H9 (cell line): ENCODE results near the gene FZD10. TPM values are rescaled to one million over a fixed set of nuclear protein-coding genes. Genes with fewer than 3 reads are reported as not detected.

Experiments
- DNase-seq: peaks from one replicate; pipeline ENCODE4 v3.0.0-alpha.2; 2017
- H2AFZ ChIP-seq: one replicate; pipeline ENCODE4 v1.6.1; 2013; ENCODE audit warnings: mild to moderate bottlenecking, low read length, control low read depth, moderate library complexity
- H2AK5ac ChIP-seq: 2 replicates; pipeline ENCODE4 v1.6.1; 2013; ENCODE audit warnings: low read length, control low read depth, mixed read lengths; ENCODE audit not compliant: insufficient read length
- H2BK120ac ChIP-seq: one replicate; pipeline ENCODE4 v1.6.1; 2013; ENCODE audit warnings: low read depth, mild to moderate bottlenecking, low read length, control low read depth, inconsistent platforms; ENCODE audit not compliant: poor library complexity, severe bottlenecking
- H2BK12ac ChIP-seq: 2 replicates; pipeline ENCODE4 v1.6.1; 2013; ENCODE audit warnings: low read length, control low read depth, mixed read lengths, low read depth; ENCODE audit not compliant: insufficient read length
- H2BK15ac ChIP-seq: 2 replicates; pipeline ENCODE4 v1.6.1; 2013; ENCODE audit warnings: low read depth, low read length, control low read depth
- H2BK20ac ChIP-seq: one replicate; pipeline ENCODE4 v1.6.1; 2013; ENCODE audit warnings: low read depth, mild to moderate bottlenecking, low read length, control low read depth, inconsistent platforms; ENCODE audit not compliant: poor library complexity, severe bottlenecking
- H2BK5ac ChIP-seq: 2 replicates; pipeline ENCODE4 v1.6.1; 2013; ENCODE audit warnings: low read length, control low read depth, mixed read lengths; ENCODE audit not compliant: insufficient read length
- H3K14ac ChIP-seq: 2 replicates; pipeline ENCODE4 v1.6.1; 2013; ENCODE audit warnings: low read length, control low read depth; ENCODE audit not compliant: insufficient read depth
- H3K18ac ChIP-seq: 2 replicates; pipeline ENCODE4 v1.6.1; 2013; ENCODE audit warnings: low read depth, mild to moderate bottlenecking, mixed read lengths, low read length, control low read depth; ENCODE audit not compliant: insufficient read length
- H3K23ac ChIP-seq: 2 replicates; pipeline ENCODE4 v1.6.1; 2013; ENCODE audit warnings: low read length, control low read depth, mixed read lengths, low read depth; ENCODE audit not compliant: insufficient read length
- H3K23me2 ChIP-seq: 2 replicates; pipeline ENCODE4 v1.6.1; 2013; ENCODE audit warnings: low read depth, mild to moderate bottlenecking, mixed read lengths, low read length, control low read depth; ENCODE audit not compliant: insufficient read length, poor library complexity, severe bottlenecking
- H3K27ac ChIP-seq: 2 replicates; pipeline ENCODE4 v1.5.1; 2013; ENCODE audit warnings: low read length, control low read depth, mixed read lengths, low read depth; ENCODE audit not compliant: insufficient read length
- H3K27me3 ChIP-seq: 2 replicates; pipeline ENCODE4 v1.6.1; 2013; ENCODE audit warnings: low read length, control low read depth, inconsistent platforms; ENCODE audit not compliant: insufficient read depth
- H3K4ac ChIP-seq: 2 replicates; pipeline ENCODE4 v1.6.1; 2013; ENCODE audit warnings: low read depth, mild to moderate bottlenecking, control low read depth, inconsistent platforms, low read length, moderate library complexity
- H3K4me1 ChIP-seq: 2 replicates; pipeline ENCODE4 v1.6.1; 2013; ENCODE audit warnings: low read length, control low read depth, inconsistent platforms; ENCODE audit not compliant: insufficient read depth
- H3K4me2 ChIP-seq: 2 replicates; pipeline ENCODE4 v1.6.1; 2013; ENCODE audit warnings: low read length, control low read depth, mixed read lengths; ENCODE audit not compliant: insufficient read length, insufficient read depth
- H3K56ac ChIP-seq: 2 replicates; pipeline ENCODE4 v1.6.1; 2013; ENCODE audit warnings: low read depth, mild to moderate bottlenecking, mixed read lengths, low read length, control low read depth; ENCODE audit not compliant: insufficient read length
- H3K79me1 ChIP-seq: 2 replicates; pipeline ENCODE4 v1.6.1; 2013; ENCODE audit warnings: low read depth, mild to moderate bottlenecking, moderate library complexity, low read length, control low read depth, inconsistent platforms; ENCODE audit not compliant: insufficient read depth, poor library complexity, severe bottlenecking
- H3K79me2 ChIP-seq: 2 replicates; pipeline ENCODE4 v1.6.1; 2013; ENCODE audit warnings: low read length, control low read depth, inconsistent platforms; ENCODE audit not compliant: insufficient read depth
- H3K9ac ChIP-seq: 2 replicates; pipeline ENCODE4 v1.6.1; 2013; ENCODE audit warnings: low read length, control low read depth, mixed read lengths; ENCODE audit not compliant: insufficient read length; ENCODE audit errors: extremely low read depth
- H3K9me3 ChIP-seq: one replicate; pipeline ENCODE4 v1.6.1; 2013; ENCODE audit warnings: low read depth, low read length, inconsistent platforms; ENCODE audit not compliant: control insufficient read depth
- H3T11ph ChIP-seq: one replicate; pipeline ENCODE4 v1.6.1; 2013; ENCODE audit warnings: mild to moderate bottlenecking, low read length, control low read depth, inconsistent platforms
- H4K20me1 ChIP-seq: one replicate; pipeline ENCODE4 v1.6.1; 2013; ENCODE audit not compliant: control insufficient read depth, insufficient read length, insufficient read depth
- H4K5ac ChIP-seq: 2 replicates; pipeline ENCODE4 v1.6.1; 2013; ENCODE audit warnings: low read depth, mild to moderate bottlenecking, mixed read lengths, low read length, control low read depth; ENCODE audit not compliant: insufficient read length
- H4K8ac ChIP-seq: replicated peaks from 2 replicates; pipeline ENCODE4 v1.6.1; 2013; ENCODE audit warnings: low read length, control low read depth, mixed read lengths, low read depth; ENCODE audit not compliant: insufficient read length
- H4K91ac ChIP-seq: 2 replicates; pipeline ENCODE4 v1.6.1; 2013; ENCODE audit warnings: low read depth, mild to moderate bottlenecking, moderate library complexity, mixed read lengths, low read length, control low read depth; ENCODE audit not compliant: insufficient read length
- H3K27ac Mint-ChIP-seq, 3 experiments: 2 replicates in 2 of 3; 3 replicates in 1 of 3; pipeline ENCODE4 v1.8.0; 2020 to 2021; ENCODE audit warnings: mixed read lengths in 3 of 3, mild to moderate bottlenecking in 1 of 3, moderate library complexity in 1 of 3
- H3K27me3 Mint-ChIP-seq: 2 replicates; pipeline ENCODE4 v1.8.0; 2021; ENCODE audit warnings: low read depth, mild to moderate bottlenecking, moderate library complexity, mixed read lengths
- H3K36me3 Mint-ChIP-seq, 3 experiments: 2 replicates in 2 of 3; 3 replicates in 1 of 3; pipeline ENCODE4 v1.8.0; 2020 to 2021; ENCODE audit warnings: low read depth in 3 of 3, mixed read lengths in 3 of 3; ENCODE audit not compliant: insufficient read depth in 1 of 3
- H3K4me1 Mint-ChIP-seq, 2 experiments: 2 replicates each; pipeline ENCODE4 v1.8.0; 2020; ENCODE audit warnings: mixed read lengths in 2 of 2
- H3K4me3 Mint-ChIP-seq, 2 experiments: 2 replicates in 1 of 2; 3 replicates in 1 of 2; pipeline ENCODE4 v1.8.0; 2020 to 2021; ENCODE audit warnings: mild to moderate bottlenecking in 2 of 2, mixed read lengths in 2 of 2, moderate library complexity in 1 of 2
- H3K9me3 Mint-ChIP-seq, 2 experiments: 2 replicates in 1 of 2; 3 replicates in 1 of 2; pipeline ENCODE4 v1.8.0; 2020; ENCODE audit warnings: mild to moderate bottlenecking in 2 of 2, mixed read lengths in 2 of 2, moderate library complexity in 1 of 2
- WGBS: extraction: QIAGEN DNeasy Blood & Tissue Kit; methylation state at CpG from one replicate; pipeline ENCODE4 v1.1.7; 2013; ENCODE audit warnings: missing lambda C conversion rate, low lambda C conversion rate, mixed read lengths; ENCODE audit not compliant: insufficient read length; ENCODE audit errors: extremely low coverage; 5-methylcytosine and 5-hydroxymethylcytosine counted together
- total RNA-seq: library from RNA; stranded (reverse); gene quantifications from 2 replicates; pipeline ENCODE4 v1.2.1, GENCODE V29; 2021
- TF ChIP-seq, protein P1 (sequence below): fragments of 200-600 bp; sonication (generic); conservative IDR thresholded peaks from 3 replicates; pipeline ENCODE4 v1.8.0; 2021; ENCODE audit warnings: antibody characterized with exemption, mild to moderate bottlenecking

The FZD10 gene
- total RNA-seq, 1 experiment from 2014 or later, result 1.0 TPM

GRCh38 chr12:130130346-130130745 lies 31.9 kb upstream of the FZD10 start:
- Mint-ChIP-seq H3K27me3 (peaks cover 92% of the 10 kb centered on the region), H3K36me3 (no peaks in the 10 kb centered on the region), H3K27ac (no peak overlapping the region), H3K4me1 (peaks cover 14 to 20% of the 10 kb centered on the region in 2 experiments; a peak in 3 of 4 replicates), H3K9me3 (peaks cover 2 to 9% of the 10 kb centered on the region in 2 experiments; a peak in 2 of 5 replicates), H3K4me3 (no peak overlapping the region)
- Histone ChIP-seq H3K79me2 (no peaks in the 10 kb centered on the region), H4K91ac (no peak overlapping the region), H3K27ac (no peak overlapping the region), H3K4me1 (no peaks in the 10 kb centered on the region), H3K9me3 (no peaks in the 10 kb centered on the region), H2BK12ac (no peak overlapping the region), H2BK5ac (no peak overlapping the region), H2BK20ac (no peak overlapping the region), H3K56ac (no peak overlapping the region), H3K9ac (no peak overlapping the region), H3K79me1 (no peaks in the 10 kb centered on the region), H3K23me2 (no peaks in the 10 kb centered on the region), H2AK5ac (no peak overlapping the region), H4K20me1 (no peaks in the 10 kb centered on the region), H3K18ac (no peak overlapping the region), H3K23ac (no peak overlapping the region), H2BK15ac (no peak overlapping the region), H3K4ac (no peak overlapping the region), H4K8ac (no peak overlapping the region), H3K27me3 (no peaks in the 10 kb centered on the region; the same call in 1 of the 2 replicates), H2AFZ (no peak overlapping the region), H3K4me2 (no peak overlapping the region), H2BK120ac (no peak overlapping the region), H3T11ph (no peak overlapping the region), H3K14ac (no peak overlapping the region; the same call in 1 of the 2 replicates), H4K5ac (no peak overlapping the region)
- no CpG with 5 or more reads among the region's 6 CpGs for WGBS
- DNase-seq, result no peak
- TF ChIP-seq, protein P1, sequence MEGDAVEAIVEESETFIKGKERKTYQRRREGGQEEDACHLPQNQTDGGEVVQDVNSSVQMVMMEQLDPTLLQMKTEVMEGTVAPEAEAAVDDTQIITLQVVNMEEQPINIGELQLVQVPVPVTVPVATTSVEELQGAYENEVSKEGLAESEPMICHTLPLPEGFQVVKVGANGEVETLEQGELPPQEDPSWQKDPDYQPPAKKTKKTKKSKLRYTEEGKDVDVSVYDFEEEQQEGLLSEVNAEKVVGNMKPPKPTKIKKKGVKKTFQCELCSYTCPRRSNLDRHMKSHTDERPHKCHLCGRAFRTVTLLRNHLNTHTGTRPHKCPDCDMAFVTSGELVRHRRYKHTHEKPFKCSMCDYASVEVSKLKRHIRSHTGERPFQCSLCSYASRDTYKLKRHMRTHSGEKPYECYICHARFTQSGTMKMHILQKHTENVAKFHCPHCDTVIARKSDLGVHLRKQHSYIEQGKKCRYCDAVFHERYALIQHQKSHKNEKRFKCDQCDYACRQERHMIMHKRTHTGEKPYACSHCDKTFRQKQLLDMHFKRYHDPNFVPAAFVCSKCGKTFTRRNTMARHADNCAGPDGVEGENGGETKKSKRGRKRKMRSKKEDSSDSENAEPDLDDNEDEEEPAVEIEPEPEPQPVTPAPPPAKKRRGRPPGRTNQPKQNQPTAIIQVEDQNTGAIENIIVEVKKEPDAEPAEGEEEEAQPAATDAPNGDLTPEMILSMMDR, result no peak
